GM23248 (cell line): Measurements from ENCODE around the gene ALCAM. TPM values are rescaled to one million over a fixed set of nuclear protein-coding genes. Genes with fewer than 3 reads are reported as not detected.
A peak's percentile ranks its signal among the peaks of the same experiment; 100 is the strongest.

Experiments used
- DNase-seq: peaks from one replicate; pipeline ENCODE4 v3.0.0-alpha.2; 2015
- H2AFZ ChIP-seq: fragments of 200-600 bp; sonication (generic); 2 replicates; pipeline ENCODE4 v1.6.1; 2016; ENCODE audit warnings: antibody characterized with exemption
- H3F3A ChIP-seq: fragments of 200-600 bp; sonication (generic); 2 replicates; pipeline ENCODE4 v1.6.1; 2016; ENCODE audit warnings: mild to moderate bottlenecking, antibody characterized with exemption, mixed run types; ENCODE audit not compliant: insufficient read depth
- H3K27ac ChIP-seq: fragments of 200-600 bp; sonication (generic); 2 replicates; pipeline ENCODE4 v1.5.1; 2016; ENCODE audit warnings: mild to moderate bottlenecking
- H3K27me3 ChIP-seq: fragments of 200-600 bp; sonication (generic); replicated peaks from 2 replicates; pipeline ENCODE4 v1.6.1; 2016; ENCODE audit warnings: mild to moderate bottlenecking; ENCODE audit not compliant: insufficient read depth
- H3K36me3 ChIP-seq: fragments of 200-600 bp; sonication (generic); 2 replicates; pipeline ENCODE4 v1.6.1; 2016; ENCODE audit warnings: low read depth, mild to moderate bottlenecking
- H3K4me1 ChIP-seq: fragments of 200-600 bp; sonication (generic); 2 replicates; pipeline ENCODE4 v1.6.1; 2016; ENCODE audit warnings: mild to moderate bottlenecking; ENCODE audit not compliant: insufficient read depth
- H3K4me2 ChIP-seq: fragments of 200-600 bp; sonication (generic); one replicate; pipeline ENCODE4 v1.6.1; 2016; ENCODE audit warnings: mild to moderate bottlenecking; ENCODE audit not compliant: unreplicated experiment
- H3K4me3 ChIP-seq: fragments of 200-600 bp; sonication (generic); 2 replicates; pipeline ENCODE4 v1.5.1; 2016; ENCODE audit warnings: mild to moderate bottlenecking
- H3K79me2 ChIP-seq: fragments of 200-600 bp; sonication (generic); 2 replicates; pipeline ENCODE4 v1.6.1; 2016; ENCODE audit warnings: mild to moderate bottlenecking; ENCODE audit not compliant: insufficient read depth
- H3K9ac ChIP-seq: fragments of 200-600 bp; sonication (generic); 2 replicates; pipeline ENCODE4 v1.6.1; 2016; ENCODE audit warnings: mild to moderate bottlenecking
- H3K9me2 ChIP-seq: fragments of 200-600 bp; sonication (generic); 2 replicates; pipeline ENCODE4 v1.6.1; 2016; ENCODE audit warnings: mixed run types, mild to moderate bottlenecking, moderate library complexity; ENCODE audit not compliant: insufficient read depth
- H3K9me3 ChIP-seq: fragments of 200-600 bp; sonication (generic); one replicate; pipeline ENCODE4 v1.6.1; 2017; ENCODE audit warnings: low read depth
- H4K20me1 ChIP-seq: fragments of 200-600 bp; sonication (generic); 2 replicates; pipeline ENCODE4 v1.6.0; 2016; ENCODE audit not compliant: insufficient read depth
- EZH2 ChIP-seq: fragments of 200-600 bp; sonication (generic); IDR thresholded peaks from 2 replicates; pipeline ENCODE4 v1.6.1; 2018; ENCODE audit warnings: antibody characterized with exemption, mild to moderate bottlenecking; ENCODE audit not compliant: insufficient read depth, poor library complexity, severe bottlenecking
- EZH2phosphoT487 ChIP-seq: fragments of 200-600 bp; sonication (generic); IDR thresholded peaks from 2 replicates; pipeline ENCODE4 v1.6.1; 2018; ENCODE audit warnings: antibody characterized with exemption, moderate library complexity, mild to moderate bottlenecking, low read depth; ENCODE audit not compliant: insufficient read depth
- WGBS, 2 experiments: methylation state at CpG; one replicate each; pipeline ENCODE4 v1.1.6; 2015 to 2017; ENCODE audit warnings: low lambda C conversion rate in 2 of 2, low coverage in 1 of 2; ENCODE audit errors: missing lambda C conversion rate in 2 of 2; 5-methylcytosine and 5-hydroxymethylcytosine counted together
- in situ Hi-C: fragments of 300-500 bp; cut with MboI; formaldehyde crosslinking; loops from 2 replicates; pipeline ENCODE4 v1.15.0; 2020
- polyA plus RNA-seq: library from polyadenylated mRNA; unstranded; fragments of >200 nt; fragmentation: Nextera tagmentation; extraction: Ambion mirVana; gene quantifications from 2 replicates; pipeline ENCODE4 v1.2.1, GENCODE V29; 2016
- total RNA-seq: library from RNA; depleted of rRNA; stranded (reverse); fragments of >200 nt; shearing (Covaris generic); gene quantifications from 2 replicates; pipeline ENCODE4 v1.2.3, GENCODE V29; 2014

ALCAM gene
- total and polyA plus RNA-seq, 2 experiments from 2014 or later: 88.7 to 208 TPM

DNA sequence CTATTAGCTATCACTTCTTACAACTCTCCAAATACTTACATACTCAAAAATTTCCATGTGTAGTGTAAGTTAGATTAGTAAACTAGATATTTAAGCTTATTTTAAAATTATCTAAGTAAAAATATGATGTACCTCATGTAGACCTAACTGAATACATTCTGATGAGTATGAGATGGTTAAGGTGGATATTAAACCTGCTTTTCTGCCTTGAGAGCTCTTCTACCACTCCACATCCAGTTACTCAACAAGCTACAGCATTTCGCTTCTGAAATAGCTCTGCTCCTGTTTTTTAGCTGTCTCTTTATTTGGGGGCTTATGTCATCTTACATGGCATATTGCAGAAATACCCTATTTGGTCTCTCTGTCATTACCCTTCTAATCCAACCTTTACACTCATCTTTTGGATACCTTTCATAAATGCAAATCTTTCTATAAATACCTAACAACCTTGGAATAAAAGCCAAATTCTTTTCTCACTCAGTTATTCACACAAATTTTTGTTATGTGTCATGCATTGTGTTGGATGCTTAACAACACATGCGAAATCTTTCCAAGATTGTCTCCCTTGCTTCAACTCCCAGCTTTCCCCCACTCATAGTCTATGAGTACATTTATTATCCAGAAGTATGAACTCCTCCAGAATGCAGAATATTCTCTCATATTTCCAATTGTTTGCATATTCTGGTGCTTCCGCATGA lies 92.0 kb downstream of the ALCAM start:
- Histone ChIP-seq H2AFZ (no peak overlapping the region), H3K4me2 (peak overlapping the region; percentile 59), H3K9ac (no peak overlapping the region; the same call in 1 of the 2 replicates), H3K79me2 (peaks cover 73% of the 10 kb centered on the region), H3K4me3 (peak overlapping the region; percentile 13), H3F3A (peaks cover 42% of the 10 kb centered on the region), H3K27ac (peak overlapping the region; percentile 66), H3K9me3 (no peaks in the 10 kb centered on the region), H3K4me1 (peaks cover 40% of the 10 kb centered on the region), H3K27me3 (no peaks in the 10 kb centered on the region), H3K9me2 (no peaks in the 10 kb centered on the region), H4K20me1 (no peaks in the 10 kb centered on the region), H3K36me3 (no peaks in the 10 kb centered on the region)
- no peak for TF ChIP-seq EZH2phosphoT487
- no peak for TF ChIP-seq EZH2
- 24 to 28% methylated on average over 3 of the region's 3 CpGs for WGBS, 2 experiments
- in situ Hi-C loops: no loop called here
- peak; percentile 90 for DNase-seq

DNA sequence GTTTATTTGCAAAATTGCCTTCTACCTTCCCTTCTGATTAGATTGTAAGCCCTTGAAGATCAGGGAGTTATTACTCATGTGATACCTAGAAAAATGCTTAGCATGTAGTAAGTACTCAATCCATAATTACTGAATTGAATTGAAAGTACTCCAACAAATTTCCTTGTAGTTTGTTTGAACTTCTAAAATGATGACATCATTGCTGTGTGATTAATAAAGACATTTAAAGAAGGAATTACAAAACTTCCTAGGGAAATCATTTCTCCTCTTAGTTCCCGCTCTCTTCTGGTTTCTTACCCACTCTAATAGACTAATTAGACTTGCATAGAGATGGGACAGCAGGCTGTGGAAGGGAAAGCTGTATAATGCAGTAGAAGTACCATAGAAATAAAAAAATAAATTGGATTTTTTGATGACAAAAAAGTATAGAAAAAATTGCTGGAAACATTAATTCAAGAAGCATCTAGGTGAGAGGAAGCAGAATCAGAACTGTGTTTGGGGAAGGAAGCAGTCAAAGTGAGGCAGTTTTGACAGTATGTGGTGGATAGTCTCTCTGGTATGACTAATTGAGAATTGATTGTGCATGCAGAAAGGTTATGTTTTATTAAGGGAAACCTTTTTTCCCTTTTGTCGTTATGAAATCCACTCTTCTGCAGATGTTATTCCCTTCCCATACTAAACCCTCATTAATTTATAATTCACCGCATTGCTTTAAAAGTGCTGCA lies 93.0 kb downstream of the ALCAM start:
- Histone ChIP-seq H2AFZ (no peak overlapping the region), H3K79me2 (peaks cover 73% of the 10 kb centered on the region), H3F3A (peaks cover 42% of the 10 kb centered on the region), H3K4me3 (peak overlapping the region; percentile 13), H3K9ac (no peak overlapping the region), H3K27me3 (no peaks in the 10 kb centered on the region), H3K4me2 (peak overlapping the region; percentile 59), H3K9me3 (no peaks in the 10 kb centered on the region), H3K36me3 (no peaks in the 10 kb centered on the region), H3K27ac (peak overlapping the region; percentile 66), H4K20me1 (no peaks in the 10 kb centered on the region), H3K9me2 (no peaks in the 10 kb centered on the region), H3K4me1 (peaks cover 43% of the 10 kb centered on the region)
- no peak for TF ChIP-seq EZH2phosphoT487
- no peak for TF ChIP-seq EZH2
- DNase-seq: peak; percentile 59
- WGBS, 2 experiments: 55 to 68% methylated on average over 3 of the region's 3 CpGs
- in situ Hi-C loops: no loop called here

DNA sequence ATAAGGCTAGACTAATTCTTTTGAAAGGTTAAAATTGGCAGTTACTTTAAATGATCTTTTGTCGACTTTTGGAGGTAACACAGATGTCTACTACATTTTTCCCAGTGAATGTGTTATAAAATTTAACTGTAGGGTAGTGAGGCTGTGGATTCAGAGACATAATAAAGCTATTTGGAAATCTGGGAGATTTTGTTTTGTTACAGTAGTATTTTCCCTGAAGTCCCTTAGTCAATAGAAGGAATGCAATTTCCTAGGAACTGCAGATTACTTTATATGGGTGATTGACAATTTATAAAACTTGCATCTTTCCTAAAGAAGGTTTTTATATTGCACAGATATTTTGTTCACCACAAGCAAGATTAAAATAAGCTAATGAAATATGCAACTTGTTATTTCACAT lies 96.9 kb downstream of the ALCAM start:
- 53 to 64% methylated on average over 1 of the region's 1 CpG for WGBS, 2 experiments
- no peaks in the 10 kb centered on the region for H3K9me3 ChIP-seq

DNA sequence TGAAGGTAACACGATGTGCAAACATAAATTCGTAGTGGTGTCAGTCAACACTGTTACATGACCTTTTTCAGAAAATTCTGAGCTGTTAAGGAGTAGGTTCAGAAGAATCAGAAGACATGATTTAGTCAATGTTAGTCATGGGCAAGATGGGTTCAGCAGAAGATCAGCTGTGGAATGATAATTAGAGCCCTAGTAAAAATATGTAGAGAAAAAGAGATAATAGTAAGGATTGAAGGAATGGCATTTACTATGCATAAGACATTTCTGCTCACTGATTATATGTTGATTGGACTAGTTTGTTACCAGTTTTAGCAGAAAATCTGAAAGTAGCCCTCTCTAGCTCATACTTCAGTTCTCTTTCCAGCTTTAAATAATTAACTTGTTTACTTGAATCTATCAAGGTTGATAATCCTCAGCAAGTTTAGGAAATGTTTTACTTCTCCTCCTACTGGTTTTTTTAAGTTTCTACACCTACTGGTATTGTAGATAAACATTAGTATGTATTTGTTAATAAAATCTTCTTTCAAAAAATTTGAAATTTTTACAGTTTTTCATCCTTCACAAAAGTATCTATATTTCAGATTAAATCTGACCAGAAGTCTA lies 98.6 kb downstream of the ALCAM start:
- WGBS, 2 experiments: 20 to 33% methylated on average over 2 of the region's 2 CpGs
- H3F3A ChIP-seq: peaks cover 30% of the 10 kb centered on the region
- H3K27me3 ChIP-seq: no peaks in the 10 kb centered on the region
- H4K20me1 ChIP-seq: no peaks in the 10 kb centered on the region
- TF ChIP-seq EZH2phosphoT487 (no peak), EZH2 (no peak)
- in situ Hi-C loops: no loop called here
- no peaks in the 10 kb centered on the region for H3K36me3 ChIP-seq
- peak; percentile 49 for DNase-seq
- no peaks in the 10 kb centered on the region for H3K9me3 ChIP-seq
- peaks cover 47% of the 10 kb centered on the region for H3K4me1 ChIP-seq
- H3K79me2 ChIP-seq: peaks cover 86% of the 10 kb centered on the region
- H2AFZ ChIP-seq: peak overlapping the region; percentile 17; the same call in 1 of the 2 replicates
- no peak overlapping the region for H3K4me3 ChIP-seq
- no peaks in the 10 kb centered on the region for H3K9me2 ChIP-seq
- no peak overlapping the region for H3K9ac ChIP-seq
- peak overlapping the region; percentile 57 for H3K27ac ChIP-seq
- H3K4me2 ChIP-seq: peak overlapping the region; percentile 45

More for the DNA sequence above, 96.9 kb downstream of the ALCAM start:
- in situ Hi-C loops: no loop called here
- no peaks in the 10 kb centered on the region for H3K9me2 ChIP-seq
- H3K79me2 ChIP-seq: peaks cover 74% of the 10 kb centered on the region
- H3K27ac ChIP-seq: no peak overlapping the region
- no peak overlapping the region for H3K4me2 ChIP-seq
- no peaks in the 10 kb centered on the region for H3K36me3 ChIP-seq
- peaks cover 63% of the 10 kb centered on the region for H3K4me1 ChIP-seq
- no peak overlapping the region for H3K9ac ChIP-seq
- TF ChIP-seq EZH2: no peak
- no peak for TF ChIP-seq EZH2phosphoT487
- H3K4me3 ChIP-seq: no peak overlapping the region
- no peaks in the 10 kb centered on the region for H4K20me1 ChIP-seq
- H3F3A ChIP-seq: peaks cover 46% of the 10 kb centered on the region
- no peak overlapping the region for H2AFZ ChIP-seq
- no peak for DNase-seq
- no peaks in the 10 kb centered on the region for H3K27me3 ChIP-seq
